HG02884 (cell line): ENCODE results near the gene TAS2R8.

ENCODE experiments used
- ATAC-seq: cut with Tn5 transposase; IDR thresholded peaks from one replicate; pipeline ENCODE4 v1.9.1; 2021; ENCODE audit warnings: mild to moderate bottlenecking, moderate library complexity; ENCODE audit not compliant: unreplicated experiment

TAS2R8 gene

GRCh38 chr12:10756194-10756593 is 50.9 kb downstream of the TAS2R8 start:
- ATAC-seq: no peak
